Fibroblast of the aortic adventitia (primary cell): ENCODE measurements around the gene RNU4-1. TPM values are rescaled to one million over a fixed set of nuclear protein-coding genes. Genes with fewer than 3 reads are reported as not detected.

Experiments used
- DNase-seq: peaks from one replicate; pipeline ENCODE4 v3.0.0-alpha.2; 2010; ENCODE audit warnings: low read depth
- H3K4me3 ChIP-seq: 2 replicates; pipeline ENCODE4 v1.5.1; 2011; ENCODE audit warnings: low read depth, mild to moderate bottlenecking, control low read depth, low read length, moderate library complexity
- total RNA-seq: library from RNA; depleted of rRNA; stranded (reverse); fragments of >200 nt; gene quantifications from 2 replicates; pipeline ENCODE4 v1.2.3, GENCODE V29; 2012; ENCODE audit warnings: low replicate concordance
- TF ChIP-seq, protein P1 (sequence below): IDR thresholded peaks from 2 replicates; pipeline ENCODE4 v1.5.1; 2011; ENCODE audit warnings: mild to moderate bottlenecking, low read length, control low read depth, inconsistent platforms; ENCODE audit not compliant: insufficient read depth

The RNU4-1 gene
- total RNA-seq, 1 donor, result under 0.01 TPM

GRCh38 chr12:120276734-120277133 lies 16.3 kb downstream of the RNU4-1 start:
- TF ChIP-seq, protein P1, sequence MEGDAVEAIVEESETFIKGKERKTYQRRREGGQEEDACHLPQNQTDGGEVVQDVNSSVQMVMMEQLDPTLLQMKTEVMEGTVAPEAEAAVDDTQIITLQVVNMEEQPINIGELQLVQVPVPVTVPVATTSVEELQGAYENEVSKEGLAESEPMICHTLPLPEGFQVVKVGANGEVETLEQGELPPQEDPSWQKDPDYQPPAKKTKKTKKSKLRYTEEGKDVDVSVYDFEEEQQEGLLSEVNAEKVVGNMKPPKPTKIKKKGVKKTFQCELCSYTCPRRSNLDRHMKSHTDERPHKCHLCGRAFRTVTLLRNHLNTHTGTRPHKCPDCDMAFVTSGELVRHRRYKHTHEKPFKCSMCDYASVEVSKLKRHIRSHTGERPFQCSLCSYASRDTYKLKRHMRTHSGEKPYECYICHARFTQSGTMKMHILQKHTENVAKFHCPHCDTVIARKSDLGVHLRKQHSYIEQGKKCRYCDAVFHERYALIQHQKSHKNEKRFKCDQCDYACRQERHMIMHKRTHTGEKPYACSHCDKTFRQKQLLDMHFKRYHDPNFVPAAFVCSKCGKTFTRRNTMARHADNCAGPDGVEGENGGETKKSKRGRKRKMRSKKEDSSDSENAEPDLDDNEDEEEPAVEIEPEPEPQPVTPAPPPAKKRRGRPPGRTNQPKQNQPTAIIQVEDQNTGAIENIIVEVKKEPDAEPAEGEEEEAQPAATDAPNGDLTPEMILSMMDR, result no peak
- no peak overlapping the region for H3K4me3 ChIP-seq
- peak; percentile 72 for DNase-seq

DNA sequence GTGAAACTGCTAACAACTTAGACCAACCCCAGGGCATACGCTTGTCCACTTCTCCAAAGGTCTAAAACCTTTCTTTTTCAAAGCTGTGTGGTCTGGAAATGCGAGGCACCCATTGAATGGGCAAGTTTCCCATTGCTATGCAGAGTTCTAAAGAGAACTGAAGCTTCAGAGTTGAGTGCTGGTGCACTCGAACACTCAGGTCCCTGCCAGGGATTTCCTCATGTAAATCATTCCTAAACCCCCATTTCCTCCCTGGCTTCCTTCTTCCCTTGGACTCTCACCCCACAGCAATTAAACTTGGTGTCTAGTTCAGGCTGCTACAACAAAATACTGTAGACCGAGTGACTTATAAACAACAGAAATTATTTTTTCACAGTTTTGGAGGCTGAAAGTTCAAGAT lies 25.3 kb downstream of the RNU4-1 start:
- no peak overlapping the region for H3K4me3 ChIP-seq
- no peak for DNase-seq
- TF ChIP-seq, protein P1, result no peak

- DNase-seq, result no peak
- TF ChIP-seq, protein P1, result no peak
- no peak overlapping the region for H3K4me3 ChIP-seq
These were observed 26.7 kb downstream of the RNU4-1 start for GRCh38 chr12:120266180-120266870.

- peak; percentile 77 for DNase-seq
- TF ChIP-seq, protein P1, result peak; percentile 70
- H3K4me3 ChIP-seq, result peak within 1 kb of the TSS; percentile 87
These were observed 27.4 kb downstream of the RNU4-1 start, which contains the start of gene PXN for GRCh38 chr12:120265473-120266179. PXN (minus strand) TSS chr12:120265730; CDS start chr12:120265629, 101 bp downstream.

DNA sequence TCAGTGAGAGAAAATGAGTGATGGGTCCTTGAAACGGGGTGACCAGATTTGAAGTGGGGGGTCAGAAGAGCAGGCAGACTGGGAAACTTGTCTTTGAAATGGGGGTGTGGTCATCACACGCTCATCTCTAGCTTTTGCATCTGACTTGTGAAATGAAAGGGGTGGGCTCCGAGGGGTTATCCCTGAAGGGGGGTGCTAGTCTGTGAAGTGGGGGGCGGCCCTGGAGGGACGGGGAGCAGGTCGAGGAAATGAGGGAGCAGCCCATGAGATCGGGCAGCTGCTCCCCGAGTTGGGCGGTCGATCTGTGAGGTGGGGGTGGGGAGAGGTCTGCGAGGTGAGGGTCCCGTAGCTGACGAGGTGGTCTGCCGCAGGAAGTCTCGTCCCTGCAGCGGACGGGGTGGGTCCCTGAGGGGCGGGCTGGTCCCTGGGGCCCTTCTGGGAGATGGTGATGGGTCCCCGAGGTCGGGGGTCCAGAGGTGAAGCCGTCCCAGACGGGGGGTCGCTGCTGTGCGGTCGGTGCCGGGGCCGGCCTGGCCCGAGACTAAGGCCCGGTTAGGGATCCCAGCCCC lies 28.0 kb downstream of the RNU4-1 start:
- H3K4me3 ChIP-seq, result peak overlapping the region; percentile 87
- no peak for DNase-seq
- TF ChIP-seq, protein P1, result no peak

- TF ChIP-seq, protein P1, result no peak
- DNase-seq, result no peak
- H3K4me3 ChIP-seq, result peak overlapping the region; percentile 87
These were observed 28.7 kb downstream of the RNU4-1 start for GRCh38 chr12:120264086-120264903.
